GM12878 (cell line): ENCODE results near the gene KREMEN2. TPM values are rescaled to one million over a fixed set of nuclear protein-coding genes. Genes with fewer than 3 reads are reported as not detected.
"Not testable (repeated sequence)": the region's sequence is repeated elsewhere in the genome, so short reads cannot be mapped to it uniquely, and the experiment has no call there.

Source experiments
- ATAC-seq: fragments of 200-7000 bp; cut with Tn5 transposase; 3 replicates; pipeline ENCODE4 v1.9.1; 2020; ENCODE audit warnings: mild to moderate bottlenecking, moderate library complexity
- BruUV-seq: library from RNA; stranded (reverse); fragments of 400-500 nt; replicated peaks from 2 replicates; lab custom pipeline; 2021; lab: Mats Ljungman, UMichigan
- CTCF ChIA-PET: fragments of 300-600 bp; sonication (Branson Sonifier 250); formaldehyde crosslinking; extraction: SDS; loops from one replicate; lab custom pipeline; 2021; ENCODE audit warnings: inconsistent platforms; lab: Yijun Ruan, JAX
- POLR2A ChIA-PET: fragments of 350-600 bp; formaldehyde crosslinking; extraction: SDS; loops from one replicate; lab custom pipeline; 2021; ENCODE audit warnings: inconsistent platforms; lab: Charles Lee
- RAD21 ChIA-PET: fragments of 300-600 bp; sonication (Branson Sonifier 250); formaldehyde crosslinking; loops from one replicate; lab custom pipeline; 2023; ENCODE audit warnings: antibody characterized with exemption; ENCODE audit not compliant: unreplicated experiment; lab: Charles Lee
- SMC1A ChIA-PET: fragments of 300-600 bp; sonication (Branson Sonifier 250); formaldehyde crosslinking; loops from one replicate; lab custom pipeline; 2023; ENCODE audit not compliant: unreplicated experiment, uncharacterized antibody; lab: Charles Lee
- DNase-seq: peaks from one replicate; pipeline ENCODE4 v3.0.0-alpha.2; 2011; ENCODE audit warnings: low read depth, low spot score
- FAIRE-seq: peaks from 3 replicates; lab custom pipeline; 2011; peaks lifted over from hg19 to GRCh38; lab: Jason Lieb, UNC
- H2AFZ ChIP-seq: 2 replicates; pipeline ENCODE4 v1.6.0; 2011; ENCODE audit warnings: low read depth, low read length, control low read depth; ENCODE audit not compliant: control insufficient read depth
- H3K27ac ChIP-seq: 2 replicates; pipeline ENCODE4 v1.5.1; 2011; ENCODE audit warnings: control low read depth; ENCODE audit not compliant: control insufficient read depth, insufficient read depth
- H3K27me3 ChIP-seq, 2 experiments: replicated peaks in 1 of 2; 2 replicates each; pipeline versions ENCODE4 v1.6.0 to v1.6.1; 2011; ENCODE audit warnings: low read length in 1 of 2; ENCODE audit not compliant: control insufficient read depth in 2 of 2, insufficient read depth in 2 of 2
- H3K36me3 ChIP-seq, 2 experiments: 2 replicates each; pipeline ENCODE4 v1.5.1; 2011; ENCODE audit warnings: low read length in 1 of 2; ENCODE audit not compliant: control insufficient read depth in 2 of 2, insufficient read depth in 2 of 2
- H3K4me1 ChIP-seq: 2 replicates; pipeline ENCODE4 v1.6.1; 2011; ENCODE audit warnings: mild to moderate bottlenecking, low read length, moderate library complexity, mixed read lengths; ENCODE audit not compliant: control insufficient read depth, insufficient read depth
- H3K4me2 ChIP-seq: 2 replicates; pipeline ENCODE4 v1.6.0; 2011; ENCODE audit warnings: control low read depth; ENCODE audit not compliant: control insufficient read depth, insufficient read depth
- H3K4me3 ChIP-seq: fragments of 200-600 bp; sonication (generic); 2 replicates; pipeline ENCODE4 v1.5.1; 2016
- H3K79me2 ChIP-seq: 2 replicates; pipeline ENCODE4 v1.6.0; 2011; ENCODE audit warnings: low read length; ENCODE audit not compliant: control insufficient read depth, insufficient read depth
- H3K9ac ChIP-seq: 2 replicates; pipeline ENCODE4 v1.8.0; 2011; ENCODE audit warnings: low read length, control low read depth, mixed read lengths; ENCODE audit not compliant: control insufficient read depth, insufficient read depth
- H3K9me3 ChIP-seq: replicated peaks from 3 replicates; pipeline ENCODE4 v1.5.1; 2011; ENCODE audit warnings: mild to moderate bottlenecking, low read length; ENCODE audit not compliant: control insufficient read depth, insufficient read depth
- H4K20me1 ChIP-seq: 2 replicates; pipeline ENCODE4 v1.6.0; 2011; ENCODE audit not compliant: control insufficient read depth, insufficient read depth
- CHD2 ChIP-seq: IDR thresholded peaks from 2 replicates; pipeline ENCODE4 v1.6.1; 2011; ENCODE audit warnings: low read depth, low read length, improper control_type of control experiment, borderline replicate concordance
- ESRRA ChIP-seq: IDR thresholded peaks from 2 replicates; pipeline ENCODE4 v1.6.1; 2012; ENCODE audit warnings: mild to moderate bottlenecking, low read length, improper control_type of control experiment
- JUND ChIP-seq: IDR thresholded peaks from 2 replicates; pipeline ENCODE4 v1.6.1; 2012; ENCODE audit warnings: low read depth, mild to moderate bottlenecking, low read length, improper control_type of control experiment, moderate library complexity
- PAX5 ChIP-seq: IDR thresholded peaks from 2 replicates; pipeline ENCODE4 v1.6.1; 2011; ENCODE audit warnings: low read depth, low read length, borderline replicate concordance
- PRDM15 ChIP-seq: fragments of 450-650 bp; formaldehyde crosslinking; IDR thresholded peaks from 2 replicates; pipeline ENCODE4 v1.4.0; 2020; ENCODE audit warnings: mild to moderate bottlenecking, moderate library complexity
- RBBP5 ChIP-seq: fragments of 200-600 bp; sonication (generic); conservative IDR thresholded peaks from 2 replicates; pipeline ENCODE4 v1.6.1; 2016
- SIX5 ChIP-seq: IDR thresholded peaks from 2 replicates; pipeline ENCODE4 v1.6.1; 2011; ENCODE audit warnings: mild to moderate bottlenecking, low read depth, low read length, moderate library complexity; ENCODE audit not compliant: severe bottlenecking
- TAF1 ChIP-seq: IDR thresholded peaks from 2 replicates; pipeline ENCODE4 v1.6.1; 2011; ENCODE audit warnings: mild to moderate bottlenecking, low read depth, low read length, borderline replicate concordance
- WGBS: methylation state at CpG from one replicate; pipeline ENCODE4 v1.1.6; 2016; ENCODE audit warnings: low lambda C conversion rate; ENCODE audit not compliant: insufficient replicate concordance, insufficient coverage; ENCODE audit errors: missing lambda C conversion rate; 5-methylcytosine and 5-hydroxymethylcytosine counted together
- in situ Hi-C: fragments of 300-500 bp; cut with MboI; formaldehyde crosslinking; loops from 9 replicates; pipeline ENCODE4 v1.14.3; 2018; ENCODE audit warnings: mixed read lengths
- intact Hi-C: fragments of 100-400 bp; cut with micrococcal nuclease; formaldehyde crosslinking; loops from one replicate; pipeline ENCODE4 v1.14.2; 2022; ENCODE audit not compliant: unreplicated experiment
- polyA plus RNA-seq, 11 experiments: library from polyadenylated mRNA; depleted of rRNA in 4 of 11; unstranded in 6 of 11; stranded (reverse) in 5 of 11; fragments of >200 nt; fragmentation: Nextera tagmentation in 4 of 11; fragmentation: Illumina TruSeq in 1 of 11; extraction: Ambion mirVana in 4 of 11; extraction: Trizol in 1 of 11; gene quantifications; 1 replicate in 1 of 11; 2 replicates in 10 of 11; pipeline versions ENCODE4 v1.2.1 to v1.2.3, GENCODE V29; 2011 to 2016; ENCODE audit warnings: inconsistent platforms in 2 of 11, missing spikeins in 2 of 11, low read depth in 1 of 11
- total RNA-seq, 4 experiments: library from RNA; depleted of rRNA in 3 of 4; stranded (reverse); fragments of >200 nt in 3 of 4; fragmentation: Illumina TruSeq in 1 of 4; extraction: Trizol in 1 of 4; gene quantifications; 2 replicates each; pipeline versions ENCODE4 v1.2.1 to v1.2.3, GENCODE V29; 2013 to 2021
- TF ChIP-seq, protein P1 (sequence below): fragments of 450-650 bp; formaldehyde crosslinking; IDR thresholded peaks from 2 replicates; pipeline ENCODE4 v1.4.0; 2022; ENCODE audit warnings: mild to moderate bottlenecking, moderate library complexity

Gene KREMEN2
- total and polyA plus RNA-seq, 10 of the 15 experiments (the other 5 are each of a cell fraction or from before 2014, with no cell fraction given), result 0.06 to 3.7 (median 0.83) TPM; not detected in 2

- H3K4me2 ChIP-seq, H3K9me3 ChIP-seq, in situ Hi-C loops, BruUV-seq, H3K4me1 ChIP-seq, FAIRE-seq, intact Hi-C loops, DNase-seq, ATAC-seq, H3K9ac ChIP-seq, H3K79me2 ChIP-seq, H2AFZ ChIP-seq, H3K27ac ChIP-seq, H3K27me3 ChIP-seq, H4K20me1 ChIP-seq, H3K4me3 ChIP-seq, H3K36me3 ChIP-seq, CTCF ChIA-PET: not testable (repeated sequence)
- whole genome bisulfite sequencing, result 92% methylated on average over 11 of the region's 13 CpGs
- ChIA-PET POLR2A (interaction anchor here (0.7 kb wide), 1 partner anchor 343 kb away, joined by 6 read pairs; no protein-coding TSS in a partner anchor), SMC1A (interaction anchor here (0.6 kb wide), 1 partner anchor 54 kb away, joined by 3 read pairs; no protein-coding TSS in a partner anchor), RAD21 (interaction anchor here (0.6 kb wide), 1 partner anchor 12 kb away, joined by 3 read pairs; no protein-coding TSS in a partner anchor)
Measured at GRCh38 chr16:2931231-2931914, 32.7 kb upstream of the KREMEN2 start.

DNA sequence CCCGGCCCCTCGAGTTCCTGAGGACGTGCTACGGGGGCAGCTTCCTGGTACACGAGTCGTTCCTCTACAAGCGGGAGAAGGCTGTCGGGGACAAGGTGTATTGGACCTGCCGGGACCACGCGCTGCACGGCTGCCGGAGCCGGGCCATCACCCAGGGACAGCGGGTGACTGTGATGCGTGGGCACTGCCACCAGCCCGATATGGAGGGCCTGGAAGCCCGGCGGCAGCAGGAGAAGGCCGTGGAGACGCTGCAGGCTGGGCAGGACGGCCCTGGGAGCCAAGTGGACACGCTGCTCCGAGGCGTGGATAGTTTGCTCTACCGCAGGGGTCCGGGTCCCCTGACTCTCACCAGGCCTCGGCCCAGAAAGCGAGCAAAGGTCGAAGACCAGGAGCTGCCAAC lies 30.9 kb upstream of the KREMEN2 start:
- DNase-seq (no peak), FAIRE-seq (no peak), ATAC-seq (no peak)
- no peaks in the 10 kb centered on the region for H3K79me2 ChIP-seq
- no TSS peak for BruUV-seq
- no peak overlapping the region for H3K27ac ChIP-seq
- no peak overlapping the region for H3K9ac ChIP-seq
- 93% methylated on average over 30 of the region's 30 CpGs for WGBS
- H3K4me3 ChIP-seq, result no peak overlapping the region
- no peak overlapping the region for H3K4me2 ChIP-seq
- H3K4me1 ChIP-seq, result no peaks in the 10 kb centered on the region
- no peaks in the 10 kb centered on the region for H3K27me3 ChIP-seq
- POLR2A ChIA-PET, result no interaction called here
- SMC1A ChIA-PET, result no interaction called here
- intact Hi-C loops, result no loop called here
- H3K9me3 ChIP-seq, result no peaks in the 10 kb centered on the region
- no peak overlapping the region for H2AFZ ChIP-seq
- peaks cover 0 to 20% of the 10 kb centered on the region in 2 experiments; a peak in 2 of 4 replicates for H3K36me3 ChIP-seq
- in situ Hi-C loops, result no loop called here
- RAD21 ChIA-PET, result no interaction called here
- no peaks in the 10 kb centered on the region for H4K20me1 ChIP-seq
- CTCF ChIA-PET, result no interaction called here
- TF ChIP-seq RBBP5 (no peak), SIX5 (no peak), JUND (no peak), TAF1 (no peak), PAX5 (no peak), CHD2 (no peak), PRDM15 (CRISPR knock-in tag) (no peak), ESRRA (no peak)
- TF ChIP-seq, protein P1, sequence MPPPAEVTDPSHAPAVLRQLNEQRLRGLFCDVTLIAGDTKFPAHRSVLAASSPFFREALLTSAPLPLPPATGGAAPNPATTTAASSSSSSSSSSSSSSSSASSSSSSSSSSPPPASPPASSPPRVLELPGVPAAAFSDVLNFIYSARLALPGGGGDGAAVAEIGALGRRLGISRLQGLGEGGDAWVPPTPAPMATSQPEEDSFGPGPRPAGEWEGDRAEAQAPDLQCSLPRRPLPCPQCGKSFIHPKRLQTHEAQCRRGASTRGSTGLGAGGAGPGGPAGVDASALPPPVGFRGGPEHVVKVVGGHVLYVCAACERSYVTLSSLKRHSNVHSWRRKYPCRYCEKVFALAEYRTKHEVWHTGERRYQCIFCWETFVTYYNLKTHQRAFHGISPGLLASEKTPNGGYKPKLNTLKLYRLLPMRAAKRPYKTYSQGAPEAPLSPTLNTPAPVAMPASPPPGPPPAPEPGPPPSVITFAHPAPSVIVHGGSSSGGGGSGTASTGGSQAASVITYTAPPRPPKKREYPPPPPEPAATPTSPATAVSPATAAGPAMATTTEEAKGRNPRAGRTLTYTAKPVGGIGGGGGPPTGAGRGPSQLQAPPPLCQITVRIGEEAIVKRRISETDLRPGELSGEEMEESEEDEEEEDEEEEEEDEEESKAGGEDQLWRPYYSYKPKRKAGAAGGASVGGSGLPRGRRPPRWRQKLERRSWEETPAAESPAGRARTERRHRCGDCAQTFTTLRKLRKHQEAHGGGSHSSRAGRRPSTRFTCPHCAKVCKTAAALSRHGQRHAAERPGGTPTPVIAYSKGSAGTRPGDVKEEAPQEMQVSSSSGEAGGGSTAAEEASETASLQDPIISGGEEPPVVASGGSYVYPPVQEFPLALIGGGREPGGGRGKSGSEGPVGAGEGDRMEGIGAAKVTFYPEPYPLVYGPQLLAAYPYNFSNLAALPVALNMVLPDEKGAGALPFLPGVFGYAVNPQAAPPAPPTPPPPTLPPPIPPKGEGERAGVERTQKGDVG (CRISPR knock-in tag), result no peak
